ENCODE measurements around the gene DAD1. TPM values are rescaled to one million over a fixed set of nuclear protein-coding genes. Genes with fewer than 3 reads are reported as not detected.

DAD1 gene
- total RNA-seq, 1 experiment from 2014 or later = 155 TPM

DNA sequence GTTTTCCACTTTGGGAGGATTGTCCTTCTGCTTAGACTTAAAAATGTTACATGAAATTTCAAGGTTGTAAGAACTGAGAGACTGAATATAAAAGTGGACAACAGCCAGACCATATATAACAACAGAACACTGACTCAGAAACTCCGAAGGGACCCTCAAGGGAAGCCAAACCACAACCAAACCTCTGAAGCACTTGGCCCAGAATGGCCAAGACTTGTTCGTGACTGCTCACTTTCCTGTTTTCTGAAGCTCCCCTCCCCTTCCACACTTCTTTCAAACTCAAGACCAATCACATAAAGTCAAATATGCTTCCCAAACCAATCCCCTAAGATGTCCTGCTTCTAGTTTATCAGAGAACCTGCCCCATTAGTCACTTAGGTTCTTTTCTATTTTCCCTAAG lies 41.5 kb upstream of the DAD1 start:
- Histone ChIP-seq H3K27me3 (ENCODE audit: insufficient read depth, low read depth) (no peaks in the 10 kb centered on the region), H3K79me2 (ENCODE audit: low read depth) (no peaks in the 10 kb centered on the region), H3K4me1 (replicated peaks; ENCODE audit: insufficient read depth) (no peaks in the 10 kb centered on the region), H3K4me2 (no peak overlapping the region), H3K9me2 (ENCODE audit: insufficient read depth) (no peaks in the 10 kb centered on the region), H2AFZ (no peak overlapping the region), H3K9me3 (ENCODE audit: insufficient read depth, low read depth) (no peaks in the 10 kb centered on the region), H3K4me3 (no peak overlapping the region), H4K20me1 (ENCODE audit: insufficient read depth) (no peaks in the 10 kb centered on the region), H3K36me3 (ENCODE audit: low read depth) (no peaks in the 10 kb centered on the region), H3F3A (ENCODE audit: insufficient read depth, low read depth) (no peaks in the 10 kb centered on the region), H3K27ac (no peak overlapping the region)
- intact Hi-C loops (cut with micrococcal nuclease; ENCODE audit: unreplicated experiment) = no loop called here
- BruUV-seq (replicated peaks) = no TSS peak
- TF ChIP-seq, protein P1, sequence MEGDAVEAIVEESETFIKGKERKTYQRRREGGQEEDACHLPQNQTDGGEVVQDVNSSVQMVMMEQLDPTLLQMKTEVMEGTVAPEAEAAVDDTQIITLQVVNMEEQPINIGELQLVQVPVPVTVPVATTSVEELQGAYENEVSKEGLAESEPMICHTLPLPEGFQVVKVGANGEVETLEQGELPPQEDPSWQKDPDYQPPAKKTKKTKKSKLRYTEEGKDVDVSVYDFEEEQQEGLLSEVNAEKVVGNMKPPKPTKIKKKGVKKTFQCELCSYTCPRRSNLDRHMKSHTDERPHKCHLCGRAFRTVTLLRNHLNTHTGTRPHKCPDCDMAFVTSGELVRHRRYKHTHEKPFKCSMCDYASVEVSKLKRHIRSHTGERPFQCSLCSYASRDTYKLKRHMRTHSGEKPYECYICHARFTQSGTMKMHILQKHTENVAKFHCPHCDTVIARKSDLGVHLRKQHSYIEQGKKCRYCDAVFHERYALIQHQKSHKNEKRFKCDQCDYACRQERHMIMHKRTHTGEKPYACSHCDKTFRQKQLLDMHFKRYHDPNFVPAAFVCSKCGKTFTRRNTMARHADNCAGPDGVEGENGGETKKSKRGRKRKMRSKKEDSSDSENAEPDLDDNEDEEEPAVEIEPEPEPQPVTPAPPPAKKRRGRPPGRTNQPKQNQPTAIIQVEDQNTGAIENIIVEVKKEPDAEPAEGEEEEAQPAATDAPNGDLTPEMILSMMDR (conservative IDR thresholded peaks at IDR 0.05) = no peak
- ChIA-PET POLR2A (ENCODE audit: unreplicated experiment) (no interaction called here), CTCF (no interaction called here)
- DNase-seq = no peak

DNA sequence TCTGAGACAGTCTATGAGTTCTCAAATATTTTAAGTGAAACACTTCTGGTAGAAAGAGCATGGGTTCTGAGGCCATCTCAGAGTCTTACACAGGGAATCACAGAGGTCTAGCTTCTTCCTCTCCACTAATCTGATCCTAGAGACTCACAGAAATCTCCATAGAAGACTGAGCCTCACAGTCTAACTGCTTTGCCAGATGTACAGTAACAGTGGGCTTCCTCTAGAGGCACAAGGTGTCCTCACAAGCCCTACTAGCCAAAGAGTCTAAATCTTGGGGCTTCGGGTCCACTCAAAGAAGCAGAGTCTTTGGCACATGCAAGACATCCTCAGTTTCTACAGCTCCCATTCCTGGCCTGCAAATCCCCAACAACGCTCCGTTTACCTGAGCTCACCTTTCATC lies 41.0 kb upstream of the DAD1 start:
- Histone ChIP-seq H3K27me3 (ENCODE audit: insufficient read depth, low read depth) (no peaks in the 10 kb centered on the region), H3K79me2 (ENCODE audit: low read depth) (no peaks in the 10 kb centered on the region), H3K4me1 (replicated peaks; ENCODE audit: insufficient read depth) (no peaks in the 10 kb centered on the region), H3K9me2 (ENCODE audit: insufficient read depth) (no peaks in the 10 kb centered on the region), H3K27ac (no peak overlapping the region), H2AFZ (no peak overlapping the region), H3K4me3 (no peak overlapping the region), H4K20me1 (ENCODE audit: insufficient read depth) (no peaks in the 10 kb centered on the region), H3K9me3 (ENCODE audit: insufficient read depth, low read depth) (no peaks in the 10 kb centered on the region), H3K4me2 (no peak overlapping the region), H3K36me3 (ENCODE audit: low read depth) (no peaks in the 10 kb centered on the region), H3F3A (ENCODE audit: insufficient read depth, low read depth) (no peaks in the 10 kb centered on the region)
- CTCF ChIA-PET = no interaction called here
- no TSS peak for BruUV-seq (replicated peaks)
- no peak for TF ChIP-seq EZH2 (IDR thresholded peaks at IDR 0.05; ENCODE audit: low read depth)
- TF ChIP-seq, protein P1 (conservative IDR thresholded peaks at IDR 0.05) = no peak
- POLR2A ChIA-PET (ENCODE audit: unreplicated experiment) = no interaction called here
- DNase-seq = no peak
- intact Hi-C loops (cut with micrococcal nuclease; ENCODE audit: unreplicated experiment) = no loop called here

DNA sequence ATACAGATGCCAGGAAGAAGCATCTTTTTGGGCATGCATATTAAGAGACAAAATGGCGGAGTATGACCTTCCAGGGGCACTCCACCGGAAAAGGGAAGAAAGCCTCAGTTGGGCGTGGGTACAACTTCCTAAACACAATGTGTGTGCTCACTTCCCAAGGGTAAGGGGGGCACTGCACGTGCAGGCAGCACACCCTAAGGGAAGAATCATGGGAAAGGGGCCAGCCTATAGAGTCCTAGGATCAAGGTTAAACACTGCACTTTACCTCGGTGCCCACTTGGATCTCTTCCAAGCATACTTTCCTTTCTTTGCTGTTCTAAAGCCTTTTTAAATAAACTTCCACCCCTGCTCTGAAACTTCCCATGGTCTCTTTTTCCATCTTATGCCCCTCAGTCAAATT lies 40.3 kb upstream of the DAD1 start:
- H3K27ac ChIP-seq = no peak overlapping the region
- no peaks in the 10 kb centered on the region for H3K27me3 ChIP-seq (ENCODE audit: insufficient read depth, low read depth)
- H3K9me3 ChIP-seq (ENCODE audit: insufficient read depth, low read depth) = no peaks in the 10 kb centered on the region
- no peak overlapping the region for H3K4me2 ChIP-seq
- H3K36me3 ChIP-seq (ENCODE audit: low read depth) = no peaks in the 10 kb centered on the region
- no peaks in the 10 kb centered on the region for H3K79me2 ChIP-seq (ENCODE audit: low read depth)
- CTCF ChIA-PET = no interaction called here
- H3K9me2 ChIP-seq (ENCODE audit: insufficient read depth) = no peaks in the 10 kb centered on the region
- H3F3A ChIP-seq (ENCODE audit: insufficient read depth, low read depth) = no peaks in the 10 kb centered on the region
- no peak overlapping the region for H2AFZ ChIP-seq
- POLR2A ChIA-PET (ENCODE audit: unreplicated experiment) = no interaction called here
- BruUV-seq (replicated peaks) = no TSS peak
- no peak for DNase-seq
- intact Hi-C loops (cut with micrococcal nuclease; ENCODE audit: unreplicated experiment) = no loop called here
- no peak overlapping the region for H3K4me3 ChIP-seq
- no peaks in the 10 kb centered on the region for H4K20me1 ChIP-seq (ENCODE audit: insufficient read depth)
- TF ChIP-seq EZH2 (IDR thresholded peaks at IDR 0.05; ENCODE audit: low read depth) = no peak
- TF ChIP-seq, protein P1 (conservative IDR thresholded peaks at IDR 0.05) = no peak
- no peaks in the 10 kb centered on the region for H3K4me1 ChIP-seq (replicated peaks; ENCODE audit: insufficient read depth)
